ENCODE results near the gene GPX3.

The GPX3 gene

DNA sequence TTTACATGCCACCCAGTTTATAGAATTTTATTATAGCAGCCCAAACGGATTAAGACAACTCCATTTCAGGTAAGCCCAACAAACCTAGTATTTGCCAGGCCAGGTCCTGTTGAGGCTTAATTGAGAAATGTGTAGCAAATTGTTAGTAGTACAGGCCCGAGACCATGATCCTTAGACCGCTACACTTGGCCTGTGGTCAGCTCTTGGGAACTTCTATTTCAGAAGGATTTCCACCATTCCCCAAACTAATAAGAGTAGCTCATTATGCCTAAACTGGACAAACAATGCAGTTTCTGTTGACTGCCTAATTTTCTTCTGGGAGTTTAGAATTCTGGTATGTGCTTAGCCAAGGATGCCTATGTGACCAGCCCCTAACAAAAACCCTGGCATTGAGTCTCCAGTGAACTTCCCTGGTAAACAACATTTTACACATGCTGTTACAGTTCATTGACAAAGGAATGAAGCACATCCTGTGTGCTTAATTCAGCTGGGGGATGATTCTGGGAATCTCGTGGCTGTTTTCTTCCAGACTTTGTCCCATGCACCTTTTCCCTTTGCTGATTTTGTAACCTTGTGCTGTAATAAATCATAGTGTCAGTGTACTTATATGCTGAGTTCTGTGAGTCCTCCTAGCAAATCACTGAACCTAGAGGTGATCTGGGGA is 5.6 kb upstream of the GPX3 start:
- DNase-seq: no peak

DNA sequence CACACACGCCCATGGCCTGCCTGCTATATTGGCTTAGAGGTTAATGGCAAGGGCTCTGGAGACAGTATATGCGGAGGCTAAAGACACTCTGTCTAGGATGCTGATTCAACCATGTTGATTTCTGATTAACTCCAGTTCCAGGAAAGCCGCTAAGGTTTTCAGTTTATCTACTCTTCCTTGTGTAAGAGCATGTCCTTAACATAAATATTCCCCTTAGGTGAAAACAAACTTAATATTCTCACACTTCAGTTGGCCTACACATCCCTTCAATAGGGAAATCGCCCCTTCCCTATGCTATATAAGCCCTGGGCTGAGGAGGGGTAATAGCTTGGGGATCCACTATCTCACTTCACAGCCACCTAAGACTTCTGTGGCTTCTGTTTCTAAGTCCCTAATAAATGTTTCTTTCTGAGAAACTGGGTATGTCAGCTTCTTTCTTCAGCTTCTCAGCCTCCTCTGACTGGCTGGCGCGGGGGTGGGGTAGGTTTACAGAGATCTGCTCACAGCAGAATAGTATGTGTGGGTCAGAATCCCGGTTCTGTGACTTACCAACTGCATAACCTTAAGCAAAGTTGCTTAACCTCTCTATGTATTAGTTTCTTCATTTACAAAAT is 4.3 kb upstream of the GPX3 start:
- DNase-seq: no peak

DNA sequence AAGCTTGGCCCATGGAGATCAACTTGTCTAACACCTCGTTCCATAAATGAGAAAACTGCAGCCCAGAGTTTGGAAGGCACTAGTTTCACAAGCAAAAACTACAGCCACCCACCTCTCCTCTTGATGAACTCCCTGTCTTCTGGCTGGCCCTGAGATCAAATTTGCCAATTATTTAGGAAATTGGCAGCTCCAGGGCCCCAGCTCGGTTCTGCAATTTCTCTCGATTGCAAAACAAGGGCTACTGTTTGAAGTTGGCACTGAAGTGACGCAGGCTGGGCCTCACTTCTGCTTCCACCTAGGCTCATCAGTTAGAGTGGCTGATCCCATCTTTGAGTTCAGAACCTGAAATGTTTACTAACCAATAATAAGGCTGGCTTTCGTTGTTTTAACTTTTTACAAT is 3.7 kb upstream of the GPX3 start:
- DNase-seq: no peak

DNA sequence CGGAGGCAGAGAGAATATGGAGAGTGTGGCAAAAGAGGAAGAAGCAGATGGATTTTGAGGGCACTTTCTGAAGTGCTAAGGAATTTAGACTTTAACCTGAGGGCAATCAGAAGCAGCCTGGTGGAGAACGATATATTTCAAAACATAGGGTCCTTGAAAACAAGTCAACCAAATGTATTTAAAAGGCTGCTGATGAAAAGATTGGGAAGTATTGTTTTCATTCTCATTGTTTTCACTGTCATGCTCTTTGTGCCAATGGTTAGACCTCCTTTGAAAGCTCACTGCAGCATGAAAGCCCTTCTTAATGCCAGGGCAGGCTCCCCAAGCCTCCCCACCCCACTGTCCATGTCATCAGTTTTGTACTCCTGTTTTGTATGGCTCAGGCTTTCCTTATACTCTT is 2.5 kb upstream of the GPX3 start:
- no peak for DNase-seq

DNA sequence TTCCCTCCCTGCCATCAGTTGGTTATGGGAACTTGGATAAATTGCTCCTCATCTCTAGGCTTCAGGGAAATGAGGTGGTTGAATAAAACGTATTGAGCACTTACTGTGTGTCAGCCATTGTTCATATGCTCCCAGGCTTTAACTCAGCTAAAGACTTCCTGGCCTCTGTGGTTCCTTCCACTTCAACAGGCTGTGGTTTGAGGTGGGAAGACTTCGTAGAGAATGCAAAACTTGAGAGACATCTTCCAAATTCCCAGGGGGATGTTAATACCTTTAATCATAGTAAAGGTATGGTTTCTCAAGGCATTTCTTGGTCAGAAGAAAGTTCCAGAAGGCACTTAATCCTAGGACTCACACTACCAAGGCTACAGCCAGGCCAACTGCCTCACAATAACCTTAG is 1.5 kb upstream of the GPX3 start:
- DNase-seq: no peak

DNA sequence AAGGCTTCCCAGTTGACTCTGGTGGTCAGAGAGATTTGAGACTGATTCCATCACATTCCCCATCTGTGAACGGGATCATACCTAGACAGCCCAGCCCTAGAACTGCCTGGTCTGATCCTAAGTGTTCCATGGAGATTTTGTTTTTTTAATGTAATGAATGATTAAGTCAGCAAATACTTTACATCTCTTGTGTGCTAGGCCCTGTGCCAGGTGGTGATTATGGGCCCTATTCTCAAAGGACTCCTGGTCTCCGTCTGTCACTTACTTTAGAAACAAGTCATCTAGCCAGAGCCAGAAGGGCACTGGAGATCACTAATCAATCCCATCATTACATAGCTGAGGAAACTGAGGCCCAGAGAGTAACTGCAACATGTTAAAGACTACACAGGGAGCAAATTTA is 1.1 kb upstream of the GPX3 start:
- DNase-seq: no peak

DNA sequence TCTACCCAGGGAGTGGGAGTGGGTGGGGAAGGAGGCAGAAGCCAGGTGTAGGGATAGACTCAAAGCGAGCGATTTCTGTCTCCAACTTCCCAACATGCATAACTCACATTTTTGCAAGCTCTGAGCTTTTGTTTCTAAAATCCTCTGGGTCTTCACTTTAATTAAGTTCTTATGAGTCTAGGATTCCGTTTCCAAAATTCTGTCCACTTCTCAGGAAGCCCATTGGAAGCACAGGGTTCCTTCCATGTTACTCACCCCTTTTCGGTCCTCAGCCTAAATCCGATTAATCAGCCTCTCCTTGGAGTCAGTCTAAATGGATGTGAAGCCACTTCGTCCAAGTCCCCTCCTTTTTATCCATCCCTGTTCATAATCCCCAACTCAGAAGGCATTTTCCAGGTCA is 1.4 kb downstream of the GPX3 start:
- no peak for DNase-seq

DNA sequence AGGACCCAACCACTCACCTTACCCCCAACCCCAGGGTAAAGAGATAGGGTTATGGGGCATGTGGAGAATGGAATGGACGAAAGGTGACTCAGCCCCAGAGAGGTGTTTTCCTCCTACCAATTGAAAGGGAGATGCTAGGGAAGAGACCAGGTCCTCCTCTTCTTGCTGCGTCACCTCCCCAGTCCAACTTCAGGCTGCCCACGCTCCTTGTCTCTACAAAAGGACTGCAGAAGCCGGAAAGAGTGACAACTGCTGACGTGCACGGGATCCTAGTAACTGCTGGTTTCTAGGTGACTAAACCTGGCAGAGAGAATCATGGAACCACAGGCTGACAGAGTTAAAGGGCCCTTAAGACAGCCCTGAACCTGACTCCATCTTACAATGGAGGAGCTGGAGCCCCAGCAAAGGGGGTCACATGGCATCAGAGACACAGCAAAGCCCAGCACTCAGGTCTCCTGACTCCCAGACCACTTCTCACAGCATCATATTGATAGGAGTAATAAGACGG is 2.2 kb downstream of the GPX3 start:
- no peak for DNase-seq

DNA sequence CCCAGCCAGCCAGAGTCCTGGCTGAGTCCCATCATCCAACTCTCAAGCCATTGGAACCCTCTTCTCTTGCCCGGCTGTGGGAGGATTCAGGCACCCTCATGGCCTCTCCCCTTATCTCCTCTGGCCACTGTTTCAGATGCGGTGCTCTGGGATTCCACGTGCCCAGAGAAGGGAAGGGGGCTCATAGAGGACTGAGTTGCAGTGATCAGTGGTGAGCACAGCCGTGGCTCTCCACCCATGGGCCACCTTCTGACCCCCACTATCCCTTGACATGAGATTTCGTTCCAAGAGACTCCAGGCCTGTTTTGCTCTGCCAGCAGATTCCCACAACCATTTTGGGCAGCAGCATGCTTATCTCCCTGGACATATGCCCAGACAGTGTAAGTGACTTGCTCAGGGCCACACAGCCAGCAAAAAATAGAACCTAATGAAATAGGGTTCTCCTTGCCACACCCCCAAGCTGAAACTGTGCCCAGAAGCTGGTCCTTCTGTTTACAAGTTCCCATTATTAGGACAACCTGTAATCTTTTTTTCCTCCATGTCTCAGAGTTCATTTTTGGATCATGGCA is 2.7 kb downstream of the GPX3 start:
- DNase-seq: no peak

DNA sequence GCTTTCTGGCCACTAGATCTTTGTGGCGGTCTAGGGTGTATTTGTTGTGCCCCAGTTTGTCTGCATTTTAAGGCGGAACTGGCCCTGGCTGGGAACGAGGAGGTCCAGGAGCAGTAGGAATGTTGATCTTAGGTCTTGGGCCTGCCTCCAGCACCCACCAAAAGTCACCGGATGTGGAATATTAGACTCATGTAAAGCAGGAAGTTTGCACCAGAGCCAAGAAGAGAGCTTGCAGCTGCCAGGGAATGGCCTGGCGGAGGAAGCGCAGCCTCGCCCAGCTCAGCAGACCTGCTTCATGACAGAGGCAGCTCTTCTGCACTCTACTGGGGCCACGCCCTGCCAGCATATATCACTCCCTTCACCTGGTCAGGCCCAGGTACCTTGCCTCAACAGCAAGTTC is 3.3 kb downstream of the GPX3 start:
- no peak for DNase-seq

DNA sequence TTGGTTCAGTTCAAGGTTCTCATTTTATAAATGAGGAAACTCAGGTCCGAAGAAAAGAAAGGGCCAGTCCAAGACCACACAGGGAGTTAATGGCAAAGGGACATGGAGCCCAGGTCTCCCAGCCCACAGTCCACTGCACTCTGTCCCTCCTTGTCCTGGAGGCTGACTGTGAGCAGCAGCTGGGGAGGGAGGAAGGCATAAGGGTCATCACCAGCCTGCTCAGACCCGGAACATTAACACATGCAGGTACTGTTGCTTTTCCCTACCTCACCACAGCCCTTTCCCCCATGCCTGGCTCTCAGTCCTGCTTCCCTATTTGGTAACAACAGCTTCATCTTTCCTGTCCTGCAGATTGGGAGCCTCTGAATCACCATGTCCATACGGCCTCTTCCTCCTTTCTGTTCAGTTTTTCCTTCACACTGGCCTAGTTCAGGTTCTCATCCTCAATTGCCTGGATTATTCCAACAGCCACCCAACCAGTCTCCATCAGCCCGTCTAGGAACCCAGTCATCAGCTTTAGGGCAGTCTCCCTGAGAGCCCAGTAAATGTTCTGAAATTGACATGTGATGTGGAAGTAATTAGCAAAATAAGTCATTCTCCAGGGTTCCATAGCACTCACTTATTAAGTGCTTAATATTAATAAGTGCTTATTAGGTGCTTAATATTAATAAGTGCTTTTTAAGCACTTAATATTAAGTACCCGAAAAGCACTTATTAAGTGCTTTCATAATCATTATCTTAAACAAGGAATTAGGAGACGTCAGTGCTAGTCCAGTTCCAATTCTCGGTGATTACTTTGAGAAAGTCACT is 4.3 kb downstream of the GPX3 start:
- no peak for DNase-seq

DNA sequence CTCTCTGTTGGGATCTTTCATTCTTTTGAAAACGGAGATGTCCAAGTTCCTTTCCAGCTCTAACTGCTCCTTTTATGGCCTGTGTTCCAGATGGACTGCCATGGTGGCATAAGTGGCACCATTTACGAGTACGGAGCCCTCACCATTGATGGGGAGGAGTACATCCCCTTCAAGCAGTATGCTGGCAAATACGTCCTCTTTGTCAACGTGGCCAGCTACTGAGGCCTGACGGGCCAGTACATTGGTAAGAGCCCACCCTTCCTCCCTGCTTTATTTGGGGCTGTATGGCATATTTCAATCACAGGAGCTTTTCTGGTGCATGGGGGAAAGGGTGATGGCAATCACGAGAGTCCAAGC is 4.8 kb downstream of the GPX3 start:
- DNase-seq: no peak

DNA sequence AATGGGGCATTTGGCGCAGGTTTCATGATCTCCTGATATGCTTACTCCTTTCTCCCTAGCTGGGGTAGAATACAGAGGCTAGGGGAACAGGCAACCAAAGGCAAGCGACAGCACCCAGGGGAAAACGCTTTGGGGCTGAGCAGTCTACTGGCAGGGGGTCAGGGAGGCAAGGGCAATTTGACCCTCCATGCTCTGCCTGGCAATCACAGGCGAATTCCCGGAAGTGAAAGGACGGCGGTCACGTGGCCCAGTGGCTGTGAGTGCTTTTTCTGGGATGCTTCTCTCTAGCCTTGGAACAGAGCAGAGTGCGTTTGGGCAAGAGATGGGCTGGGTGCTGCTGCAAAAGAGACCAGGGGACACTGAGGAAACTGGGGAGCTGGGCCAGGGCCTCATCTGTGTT is 5.7 kb downstream of the GPX3 start:
- no peak for DNase-seq

DNA sequence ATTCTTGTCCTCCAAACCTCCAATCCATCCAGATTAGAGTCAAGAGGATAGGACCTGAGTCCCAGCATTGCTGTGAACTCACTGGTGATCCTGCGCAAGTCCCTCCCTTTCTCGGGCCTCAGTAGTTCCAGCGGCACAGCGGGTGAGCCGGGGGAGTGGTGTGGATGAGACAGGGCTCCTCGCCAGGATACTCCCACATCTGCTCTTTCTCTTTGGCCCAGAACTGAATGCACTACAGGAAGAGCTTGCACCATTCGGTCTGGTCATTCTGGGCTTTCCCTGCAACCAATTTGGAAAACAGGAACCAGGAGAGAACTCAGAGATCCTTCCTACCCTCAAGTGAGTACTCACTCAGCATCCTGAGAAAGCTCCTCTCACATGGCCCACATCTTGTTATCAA is 6.3 kb downstream of the GPX3 start:
- no peak for DNase-seq

DNA sequence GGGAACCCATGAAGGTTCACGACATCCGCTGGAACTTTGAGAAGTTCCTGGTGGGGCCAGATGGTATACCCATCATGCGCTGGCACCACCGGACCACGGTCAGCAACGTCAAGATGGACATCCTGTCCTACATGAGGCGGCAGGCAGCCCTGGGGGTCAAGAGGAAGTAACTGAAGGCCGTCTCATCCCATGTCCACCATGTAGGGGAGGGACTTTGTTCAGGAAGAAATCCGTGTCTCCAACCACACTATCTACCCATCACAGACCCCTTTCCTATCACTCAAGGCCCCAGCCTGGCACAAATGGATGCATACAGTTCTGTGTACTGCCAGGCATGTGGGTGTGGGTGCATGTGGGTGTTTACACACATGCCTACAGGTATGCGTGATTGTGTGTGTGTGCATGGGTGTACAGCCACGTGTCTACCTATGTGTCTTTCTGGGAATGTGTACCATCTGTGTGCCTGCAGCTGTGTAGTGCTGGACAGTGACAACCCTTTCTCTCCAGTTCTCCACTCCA is 7.6 kb downstream of the GPX3 start:
- no peak for DNase-seq

DNA sequence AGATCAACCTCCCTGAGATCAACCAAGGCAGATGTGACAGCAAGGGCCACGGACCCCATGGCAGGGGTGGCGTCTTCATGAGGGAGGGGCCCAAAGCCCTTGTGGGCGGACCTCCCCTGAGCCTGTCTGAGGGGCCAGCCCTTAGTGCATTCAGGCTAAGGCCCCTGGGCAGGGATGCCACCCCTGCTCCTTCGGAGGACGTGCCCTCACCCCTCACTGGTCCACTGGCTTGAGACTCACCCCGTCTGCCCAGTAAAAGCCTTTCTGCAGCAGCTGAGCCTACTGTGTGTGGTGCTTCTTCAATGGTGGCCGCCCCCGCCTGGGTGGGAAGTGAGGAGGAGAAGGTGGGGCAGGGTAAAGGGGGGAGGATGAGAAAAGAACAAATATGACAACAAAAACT is 8.3 kb downstream of the GPX3 start:
- no peak for DNase-seq

DNA sequence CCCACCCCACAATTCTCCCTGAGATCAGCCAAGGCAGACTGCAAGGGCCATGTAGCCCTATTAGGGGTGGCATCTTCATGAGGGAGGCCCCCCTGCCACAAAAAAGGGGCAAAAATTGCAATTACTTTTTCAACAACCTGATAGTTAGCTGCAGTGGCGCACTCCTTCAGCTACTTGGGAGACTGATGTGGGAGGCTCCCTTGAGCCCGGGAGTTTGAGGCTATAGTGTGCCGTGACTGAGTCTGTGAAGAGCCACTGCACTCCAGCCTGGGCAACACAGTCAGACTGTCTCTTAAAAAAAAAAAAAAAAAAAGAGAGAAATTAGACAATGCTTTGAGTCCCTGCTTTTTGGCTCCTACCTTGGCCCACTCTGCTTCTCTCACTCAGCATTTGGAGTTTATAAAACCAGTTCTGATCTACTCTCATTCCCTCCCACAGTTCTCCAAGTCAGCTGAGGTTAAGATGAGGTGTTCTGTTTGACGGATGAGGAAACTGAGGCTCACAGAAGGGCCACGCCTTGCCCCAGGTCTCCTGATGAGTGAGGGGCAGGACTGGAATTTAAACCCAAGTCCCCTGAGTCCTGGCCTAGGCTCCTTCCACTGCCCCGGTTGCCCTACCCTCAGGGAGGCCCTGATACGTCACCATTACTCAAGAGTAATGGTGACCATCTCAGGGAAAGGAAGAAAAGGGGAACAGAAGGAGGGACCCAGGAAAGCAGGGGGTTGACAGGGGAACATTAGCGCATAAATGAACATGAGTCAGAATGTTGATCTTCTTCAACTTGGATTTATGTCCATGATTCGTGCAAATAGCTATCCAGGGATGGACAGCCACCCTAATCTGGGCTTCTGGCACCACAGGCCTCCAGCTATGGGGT is 9.0 kb downstream of the GPX3 start:
- no peak for DNase-seq

DNA sequence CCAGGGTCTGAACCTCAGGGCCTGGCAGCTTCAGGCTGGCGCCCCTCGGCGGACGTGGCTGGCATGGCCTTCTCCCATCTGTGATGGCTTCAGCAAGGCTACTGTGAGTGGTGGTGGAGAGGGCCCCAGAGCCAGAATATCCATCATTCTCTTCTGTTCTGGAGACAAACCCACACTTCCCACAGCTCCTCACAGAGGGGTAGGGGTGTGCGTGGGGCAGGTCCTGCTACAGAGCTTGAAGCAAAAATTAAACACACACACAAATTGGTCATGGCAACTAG is 9.6 kb downstream of the GPX3 start:
- DNase-seq: no peak

DNA sequence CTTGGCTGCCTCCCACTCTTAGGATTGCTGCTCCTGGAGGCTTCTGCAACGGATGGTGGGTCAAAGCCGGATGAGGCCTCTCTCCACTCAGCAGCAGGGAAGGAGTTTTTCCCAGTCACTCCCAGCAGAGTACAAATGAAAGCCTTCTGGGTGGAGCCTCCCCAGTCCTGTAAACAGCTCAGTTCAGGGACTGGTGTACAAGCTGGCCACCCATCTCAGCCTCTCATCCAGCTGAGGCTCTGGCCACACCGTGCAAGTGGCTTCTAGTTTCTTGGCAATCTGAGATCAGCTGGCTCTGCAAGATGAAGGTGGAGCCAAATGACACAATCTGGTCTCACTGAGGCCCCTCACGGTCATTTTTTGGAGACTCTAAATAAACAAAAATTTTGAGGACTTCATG is 10.0 kb downstream of the GPX3 start:
- no peak for DNase-seq

DNA sequence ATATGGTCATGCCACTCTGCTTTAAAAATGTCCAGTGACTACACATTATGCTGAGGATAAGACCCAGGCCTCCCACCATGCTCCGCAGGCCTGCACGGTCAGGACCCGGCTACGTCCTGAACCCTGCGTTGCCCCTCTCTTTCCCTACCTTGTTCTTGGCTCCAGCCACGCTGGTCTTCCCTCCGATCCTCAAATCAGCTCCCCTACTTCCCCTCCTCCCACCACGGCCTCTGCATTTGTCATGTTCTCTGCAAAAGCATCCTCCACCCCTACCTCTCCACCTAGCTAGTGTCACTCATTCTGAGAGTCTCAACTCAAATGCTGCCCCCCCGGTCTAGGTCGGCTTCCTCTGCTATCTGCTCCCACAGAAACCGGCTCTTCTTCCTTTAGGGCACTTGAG is 11.2 kb downstream of the GPX3 start:
- DNase-seq: no peak

DNA sequence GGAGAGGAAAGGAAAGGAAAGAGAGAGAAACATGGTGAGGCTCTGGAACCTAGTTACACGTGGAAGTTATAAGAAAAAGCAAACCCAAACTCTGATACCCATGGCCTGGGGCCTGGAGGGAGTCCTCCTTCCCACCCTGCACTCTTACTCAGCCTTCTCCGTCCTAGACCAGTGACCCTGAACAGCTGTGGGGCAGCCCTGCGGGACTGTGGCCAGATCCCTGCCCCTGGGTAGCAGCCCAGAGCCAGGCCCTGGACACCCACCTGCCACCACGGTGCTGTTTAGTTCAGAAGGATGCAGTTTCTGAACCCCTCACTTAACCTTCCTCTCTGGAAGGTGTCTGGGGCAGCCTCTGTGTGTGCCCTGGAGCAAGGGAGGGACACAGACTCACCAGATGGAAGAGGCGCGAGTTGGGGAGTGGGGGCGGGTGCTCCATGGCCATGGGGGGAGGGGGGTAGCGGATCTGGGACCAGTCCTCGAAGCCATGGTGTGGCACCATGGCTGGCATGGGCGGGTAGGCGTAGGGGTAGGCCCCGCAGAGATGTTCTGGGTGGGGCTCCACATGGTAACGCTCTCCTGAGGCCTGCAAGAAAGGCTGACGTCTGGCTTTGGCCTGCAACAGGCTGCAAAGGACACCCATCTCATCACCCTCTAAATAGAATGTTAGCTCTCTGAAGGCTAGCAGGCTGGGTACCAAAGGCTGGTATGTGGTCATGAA is 13.0 kb downstream of the GPX3 start:
- no peak for DNase-seq
